HG03175 (cell line): Measurements from ENCODE around the gene RALGPS2.

Source experiments
- ATAC-seq: cut with Tn5 transposase; IDR thresholded peaks from one replicate; pipeline ENCODE4 v1.9.1; 2021; ENCODE audit warnings: mild to moderate bottlenecking, moderate library complexity; ENCODE audit not compliant: unreplicated experiment

The RALGPS2 gene

DNA sequence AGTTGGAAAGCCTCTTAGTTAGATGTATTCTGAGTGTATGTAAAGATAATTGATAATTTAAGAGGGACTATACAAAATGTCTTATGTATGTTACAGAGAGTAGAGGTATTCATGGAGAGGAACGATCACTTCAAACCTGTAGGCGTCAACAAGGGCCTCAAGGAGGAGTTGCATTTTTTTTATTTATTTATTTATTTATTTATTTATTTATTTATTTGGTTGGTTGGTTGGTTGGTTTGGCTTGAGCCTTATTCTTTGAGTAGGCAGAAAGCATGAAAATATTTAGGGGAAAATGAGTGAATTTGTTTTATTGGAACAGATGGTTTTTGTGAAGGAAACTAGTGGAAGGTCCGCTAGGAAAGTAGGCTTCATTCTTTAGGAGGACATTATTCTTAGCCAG, 137.4 kb downstream of the RALGPS2 start:
- no peak for ATAC-seq

DNA sequence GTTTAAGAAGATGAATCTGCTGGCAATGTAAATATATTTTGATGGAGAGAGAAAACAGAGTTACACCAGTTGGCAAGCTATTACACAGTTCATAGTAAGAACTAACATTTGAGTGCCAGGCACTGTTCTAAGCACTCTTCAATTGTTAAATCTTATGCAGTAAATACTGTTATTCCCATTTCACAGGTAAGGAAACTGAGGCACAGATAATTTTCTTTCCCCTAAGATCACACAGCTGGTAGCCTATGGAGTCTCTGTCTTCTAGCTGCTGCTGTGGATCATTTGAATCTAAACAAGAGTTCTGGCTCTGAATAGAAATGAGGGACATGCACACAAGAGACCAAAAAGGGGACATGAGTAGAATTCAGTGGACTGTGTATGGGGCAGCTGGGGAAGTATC, 137.8 kb downstream of the RALGPS2 start:
- no peak for ATAC-seq

DNA sequence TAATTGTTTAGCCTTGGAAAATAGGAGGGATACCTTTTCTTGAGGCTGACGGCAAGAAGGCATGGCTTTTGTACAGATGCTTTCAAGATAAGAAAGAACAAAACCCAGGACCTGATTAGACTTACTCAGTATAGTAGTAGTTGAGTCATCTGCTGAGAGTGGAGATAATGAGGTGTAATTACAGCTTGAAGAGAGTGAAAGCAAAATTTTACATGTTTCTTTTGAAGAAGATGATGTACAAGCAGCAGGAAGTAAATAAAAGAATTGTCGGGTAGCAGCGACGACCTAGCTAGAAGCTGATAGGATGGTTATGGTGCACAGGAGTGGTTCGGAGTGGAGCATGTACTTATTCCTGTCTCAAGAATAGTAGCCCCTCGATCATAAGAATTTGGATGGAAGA, 139.3 kb downstream of the RALGPS2 start:
- no peak for ATAC-seq

DNA sequence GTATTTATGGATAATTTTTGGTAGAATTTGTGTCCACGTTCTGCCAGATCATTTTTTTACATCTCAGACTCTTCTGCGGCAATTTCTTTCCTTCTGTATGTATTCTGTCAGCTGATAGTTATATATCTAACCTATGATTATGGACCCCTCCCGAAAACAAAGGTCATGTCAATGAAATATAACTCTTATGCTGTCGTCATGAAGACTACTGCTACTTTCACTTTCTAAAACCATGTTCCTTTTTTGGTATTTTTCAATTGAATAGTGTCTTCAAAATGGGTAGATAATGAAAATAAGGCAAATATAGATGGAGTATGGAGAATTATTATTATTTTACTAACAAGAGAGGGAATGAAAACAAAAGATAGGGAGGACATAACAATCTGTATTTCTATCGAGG, 142.6 kb downstream of the RALGPS2 start:
- ATAC-seq = no peak

DNA sequence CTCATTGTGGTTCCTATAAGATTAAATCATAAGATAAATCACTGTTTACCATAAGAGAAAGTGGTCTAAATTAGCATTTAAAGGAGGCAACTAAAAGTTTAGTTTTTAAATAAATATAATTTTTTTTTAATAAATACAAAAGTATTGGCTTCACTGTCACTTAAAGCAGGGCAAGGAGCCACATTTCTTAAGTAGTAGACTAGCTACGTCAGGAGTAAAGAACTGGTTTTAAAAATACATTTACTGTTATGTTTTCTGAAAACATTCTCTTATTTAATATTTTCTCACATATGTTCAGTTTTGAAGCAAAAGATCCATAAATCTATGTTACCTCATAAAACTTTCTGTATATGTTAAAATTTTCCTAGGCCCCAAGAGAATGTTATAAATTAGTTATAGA, 143.7 kb downstream of the RALGPS2 start:
- ATAC-seq = no peak

DNA sequence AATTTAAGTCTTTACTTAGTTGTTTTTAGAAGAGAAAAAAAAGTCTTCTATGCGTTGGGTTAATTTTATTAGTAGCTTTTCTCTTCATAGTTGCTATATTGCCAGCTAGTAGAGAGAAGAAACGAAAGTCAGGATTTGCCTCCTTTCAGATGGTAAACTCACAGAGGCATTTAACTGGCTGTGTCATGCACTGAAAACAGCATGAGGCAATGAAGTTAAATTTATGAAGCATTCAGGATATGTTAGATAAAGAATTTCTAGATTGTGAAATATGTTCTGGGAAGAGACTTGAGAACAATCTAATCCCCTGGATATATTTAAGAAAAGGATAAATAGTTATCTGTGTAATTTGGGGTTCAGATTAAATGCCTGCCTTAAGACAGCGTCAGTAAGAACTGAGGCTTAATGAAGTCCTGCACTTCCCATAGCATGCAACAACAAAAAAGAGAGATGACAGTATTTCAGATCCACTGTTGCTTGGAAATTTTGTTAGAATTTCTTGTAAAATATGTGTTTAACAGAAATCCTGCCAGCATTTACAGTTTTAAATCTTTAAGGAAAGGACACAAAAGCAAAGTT, 144.2 kb downstream of the RALGPS2 start:
- ATAC-seq = no peak

DNA sequence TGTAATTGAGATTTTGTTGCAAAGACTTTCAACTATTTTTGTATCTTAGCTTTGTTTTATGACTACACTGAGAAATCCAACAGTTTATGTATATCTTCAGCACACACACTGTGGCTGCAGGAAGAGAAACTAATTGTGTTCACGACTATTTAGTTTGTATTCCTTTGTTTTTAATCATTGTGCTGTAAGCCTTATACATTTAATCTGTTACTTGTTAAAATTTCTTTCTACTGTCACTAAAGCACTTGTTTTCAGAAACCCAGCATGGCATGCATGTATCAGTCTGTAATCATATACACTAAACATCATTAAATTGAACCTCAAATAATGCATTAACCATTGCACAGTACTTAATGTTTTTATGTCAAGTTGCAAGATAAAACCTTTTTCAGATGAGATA, 145.2 kb downstream of the RALGPS2 start:
- no peak for ATAC-seq

DNA sequence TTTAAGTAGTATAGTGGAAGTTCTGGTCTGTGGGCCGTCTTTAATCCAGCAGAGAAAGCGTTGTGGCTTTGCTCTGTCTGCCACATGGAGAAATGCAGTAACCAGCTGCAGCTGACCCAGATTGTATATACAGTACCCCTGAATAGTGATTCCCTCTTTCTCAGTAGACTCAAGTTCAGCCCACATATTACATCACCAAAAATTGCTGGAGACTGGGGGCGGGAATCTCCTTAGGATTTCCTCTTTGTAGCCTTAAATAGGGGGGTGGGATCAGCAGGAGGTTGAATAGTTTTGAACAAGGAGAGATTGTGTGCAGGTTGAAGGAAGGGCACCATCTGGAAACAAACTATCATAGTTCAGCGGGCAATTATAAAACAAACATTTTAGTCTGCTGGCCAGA, 145.9 kb downstream of the RALGPS2 start, which contains the start of gene ANGPTL1:
Gene ANGPTL1 (minus strand): TSS at position 134 of the 400 bp plus-strand sequence. CDS start 5,301 bp downstream, outside the sequence.
- no peak for ATAC-seq

DNA sequence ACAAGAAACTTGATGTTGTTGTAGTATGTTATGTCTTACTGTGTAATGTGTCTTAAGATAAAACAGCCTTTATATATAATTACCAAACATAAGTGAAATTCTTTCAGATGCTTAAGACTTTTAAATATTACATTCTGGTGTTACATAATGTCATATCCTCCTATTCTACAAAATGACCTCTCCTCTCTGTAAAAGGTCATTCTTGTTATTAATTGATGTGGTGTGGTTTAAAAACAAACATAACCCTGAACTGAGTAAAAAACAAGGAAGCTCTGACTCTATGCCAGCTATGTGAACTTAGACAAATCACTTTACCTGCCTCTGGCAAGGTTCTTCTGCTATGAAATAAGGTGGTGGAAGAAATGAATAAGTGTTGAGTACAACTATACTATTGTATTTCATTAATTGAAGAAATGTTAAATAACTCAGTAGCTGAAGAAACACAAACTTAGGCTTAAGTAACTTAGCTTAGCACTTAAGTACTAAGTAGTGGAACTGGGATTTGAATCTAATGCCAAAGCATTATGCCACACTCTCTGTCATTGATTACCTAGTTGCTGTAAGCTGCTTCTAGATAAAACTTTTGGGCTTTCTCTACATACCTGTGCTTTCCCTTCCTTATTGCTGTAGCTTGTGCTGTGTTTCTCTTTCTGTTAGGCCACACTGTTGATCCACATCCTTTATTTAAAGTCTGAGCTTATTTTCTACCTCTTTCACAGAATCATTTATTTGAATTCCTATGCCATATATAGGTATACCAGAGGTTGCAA, 146.7 kb downstream of the RALGPS2 start:
- ATAC-seq = no peak

DNA sequence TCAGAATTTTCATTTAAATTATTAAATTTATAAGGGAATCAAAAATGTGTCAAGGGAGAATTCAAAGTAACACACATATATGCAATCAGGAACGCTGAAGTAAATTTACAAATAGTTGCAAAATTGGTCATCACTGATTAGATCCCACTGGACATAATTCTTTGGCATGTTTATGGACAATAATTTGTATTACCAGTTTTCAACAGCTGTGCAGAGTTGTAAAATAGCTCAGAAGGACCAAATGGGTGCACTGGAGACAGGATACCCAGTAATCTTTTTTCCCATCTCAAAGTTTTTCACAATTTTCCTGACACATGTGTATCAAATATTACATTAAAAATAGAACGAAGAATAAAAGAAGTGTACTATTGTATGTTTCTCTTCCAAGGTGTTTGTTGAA, 149.9 kb downstream of the RALGPS2 start:
- no peak for ATAC-seq

DNA sequence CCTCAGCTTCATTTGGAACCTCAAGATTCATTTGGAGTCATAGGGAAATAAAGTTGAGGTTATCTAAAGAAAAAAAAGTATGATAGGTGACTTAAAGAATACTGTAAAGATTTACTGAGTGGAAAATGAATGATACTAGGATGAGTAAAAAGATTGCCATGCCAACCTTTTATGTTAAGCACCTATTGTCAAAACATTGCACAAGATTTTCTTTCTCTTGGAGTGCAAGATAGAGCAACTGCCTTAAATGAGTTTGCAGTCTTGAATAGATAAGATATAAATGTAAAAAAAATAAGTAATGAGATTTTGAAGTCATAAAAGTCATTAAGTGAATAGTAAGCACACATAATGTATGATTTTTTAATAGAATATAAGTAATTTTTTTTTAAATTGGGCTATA, 150.9 kb downstream of the RALGPS2 start:
- ATAC-seq = no peak

DNA sequence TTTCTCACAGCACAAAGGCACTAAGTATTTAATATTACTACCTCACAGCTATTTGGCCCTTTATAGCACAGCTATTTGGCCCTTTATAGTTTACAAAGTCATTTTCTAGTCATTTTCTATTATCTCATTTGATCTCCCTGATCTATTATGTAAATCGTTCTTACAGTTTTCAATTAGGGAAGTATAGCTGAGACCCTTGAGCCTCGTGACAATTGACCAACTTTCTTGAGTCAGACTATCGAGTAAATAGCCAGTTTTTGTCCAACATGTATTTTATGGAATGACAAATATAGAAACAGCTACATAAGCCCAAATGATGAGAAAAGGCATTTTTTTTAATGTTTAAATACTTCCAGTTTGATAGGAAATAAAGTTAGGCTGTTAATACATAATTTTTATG, 152.9 kb downstream of the RALGPS2 start:
- ATAC-seq = no peak

DNA sequence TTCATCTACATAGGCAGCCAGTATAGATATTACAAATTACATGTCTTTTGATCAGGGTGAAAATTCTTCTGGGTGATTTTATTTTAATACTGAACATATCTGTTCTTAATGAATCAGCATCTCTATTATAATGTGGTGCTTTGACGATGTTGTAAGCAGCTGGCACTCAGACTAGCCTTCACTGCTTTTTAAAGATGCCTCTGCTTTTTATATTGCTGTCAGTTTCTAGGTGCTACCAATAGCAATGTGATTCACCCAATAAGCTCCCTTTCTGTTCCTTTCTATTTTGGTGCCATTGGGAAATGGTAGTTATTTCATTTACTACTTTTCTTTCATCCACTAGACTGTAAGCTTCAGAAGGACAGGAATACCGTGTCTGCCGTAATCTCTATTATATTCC, 156.9 kb downstream of the RALGPS2 start:
- no peak for ATAC-seq

DNA sequence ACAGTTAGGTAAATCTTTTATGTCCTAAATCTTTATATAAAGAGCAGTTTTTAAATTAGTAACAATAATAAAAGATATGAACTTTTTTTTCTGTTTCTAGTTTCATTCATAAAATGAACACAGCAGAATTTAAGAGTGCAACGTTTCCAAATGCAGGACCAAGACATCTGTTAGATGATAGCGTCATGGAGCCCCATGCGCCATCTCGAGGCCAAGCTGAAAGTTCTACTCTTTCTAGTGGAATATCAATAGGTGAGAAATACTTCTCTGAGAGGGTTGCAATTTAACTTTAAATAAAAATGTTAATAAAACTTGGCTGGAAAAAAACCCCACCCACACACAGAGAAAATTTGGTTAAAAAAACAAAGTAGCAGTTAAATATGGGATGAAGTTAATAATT, 160.8 kb downstream of the RALGPS2 start:
- ATAC-seq = no peak

DNA sequence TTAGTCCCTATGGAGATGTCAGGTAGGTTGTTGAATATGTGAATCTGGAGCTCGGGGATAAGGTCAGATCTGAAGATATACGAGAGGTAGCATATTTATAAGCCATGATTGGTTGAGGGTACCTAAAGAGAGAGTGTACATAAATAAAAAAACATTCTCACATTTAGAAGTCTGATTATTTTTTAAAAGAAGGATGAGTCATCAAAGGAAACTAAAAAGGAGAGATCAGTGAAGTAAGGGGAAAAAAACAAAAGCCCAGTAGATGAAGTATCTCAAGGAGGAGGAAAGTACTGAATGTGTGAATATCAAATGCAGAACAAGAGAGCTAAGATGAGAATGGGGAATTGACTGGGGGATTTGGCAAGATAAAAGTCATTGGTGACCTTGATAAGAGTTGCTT, 161.5 kb downstream of the RALGPS2 start:
- no peak for ATAC-seq

DNA sequence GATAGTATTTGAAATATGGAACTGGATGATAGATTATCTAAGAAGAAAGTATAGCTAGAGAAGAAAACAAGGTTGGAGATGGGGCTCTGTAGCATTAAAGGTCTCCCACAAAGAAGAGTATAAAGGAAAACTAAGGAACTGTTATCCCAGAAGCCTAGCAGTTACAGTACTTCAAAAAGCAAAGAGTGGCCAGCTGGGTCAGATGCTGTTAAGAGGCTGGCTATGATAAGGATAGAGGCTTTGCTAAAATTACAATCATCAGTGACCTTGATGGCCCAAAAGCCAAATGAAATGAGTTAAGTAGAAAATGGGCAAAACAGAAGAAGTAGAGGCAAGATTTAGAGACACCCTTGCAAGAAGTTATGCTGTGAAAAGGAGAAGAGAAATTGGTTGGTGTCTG, 170.9 kb downstream of the RALGPS2 start:
- no peak for ATAC-seq

DNA sequence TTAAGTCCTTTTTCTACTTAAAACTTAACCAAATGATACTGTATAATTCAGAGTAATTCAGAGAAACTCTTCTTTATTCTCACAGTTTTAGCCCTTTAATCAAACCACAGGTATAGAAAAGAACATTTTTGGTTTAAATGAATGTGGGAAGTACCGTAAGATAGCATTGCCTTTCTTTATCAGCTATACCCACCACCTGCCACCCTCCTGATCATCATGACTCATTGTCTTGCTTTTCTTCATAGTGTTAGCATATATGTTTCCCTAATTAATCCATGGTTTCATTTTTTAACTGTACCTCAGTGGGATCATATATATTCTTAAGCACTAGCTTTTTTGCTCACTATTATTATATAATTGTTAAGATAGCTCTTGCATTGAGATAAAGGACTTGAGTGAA, 173.4 kb downstream of the RALGPS2 start:
- no peak for ATAC-seq

DNA sequence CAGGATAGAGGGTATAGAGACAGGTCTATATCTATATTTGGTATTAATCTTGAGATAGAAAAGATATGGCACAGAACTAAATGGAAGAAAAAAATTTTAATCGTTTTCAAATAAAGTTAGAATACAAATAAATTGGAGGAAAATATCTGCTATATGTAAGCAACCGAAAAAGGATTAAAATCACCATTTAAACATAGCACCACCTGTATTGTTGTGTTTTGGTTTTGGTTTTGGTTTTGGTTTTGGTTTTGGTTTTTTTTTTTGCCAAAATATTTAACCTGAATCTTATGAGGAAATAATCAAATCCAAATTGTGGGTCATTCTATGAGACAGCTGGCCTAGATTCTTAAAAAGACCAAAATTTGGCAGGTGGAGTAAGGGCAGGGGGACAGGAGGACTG, 174.4 kb downstream of the RALGPS2 start:
- no peak for ATAC-seq

DNA sequence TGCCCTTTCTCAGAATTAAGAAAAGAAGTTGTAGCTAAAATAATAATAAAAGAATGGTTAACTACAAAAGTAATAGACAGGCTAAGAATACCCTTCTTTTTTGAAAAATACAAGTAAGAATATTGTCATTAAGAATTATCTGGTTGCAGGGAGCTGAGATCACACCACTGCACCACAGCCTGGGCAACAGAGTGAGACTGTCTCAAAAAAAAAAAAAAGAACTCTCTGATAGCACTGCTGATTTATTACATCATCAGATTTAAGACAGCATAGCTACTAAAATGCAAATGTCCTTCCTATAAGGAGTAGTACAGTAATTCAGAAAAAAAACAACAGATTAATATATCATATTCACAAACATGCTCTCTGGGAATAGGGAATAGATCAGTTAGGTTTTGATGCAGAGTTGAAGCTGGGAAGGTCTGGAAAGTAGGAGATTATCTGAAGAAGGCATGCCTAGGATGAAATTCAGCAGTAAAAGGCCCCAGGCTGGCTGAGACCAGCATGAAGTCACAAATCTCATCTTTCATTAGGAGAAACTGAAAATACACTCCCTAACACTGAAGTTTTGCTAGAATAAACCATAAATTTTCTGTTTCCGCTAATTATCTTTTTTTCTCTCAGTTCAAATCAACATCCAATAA, 176.6 kb downstream of the RALGPS2 start:
- no peak for ATAC-seq

DNA sequence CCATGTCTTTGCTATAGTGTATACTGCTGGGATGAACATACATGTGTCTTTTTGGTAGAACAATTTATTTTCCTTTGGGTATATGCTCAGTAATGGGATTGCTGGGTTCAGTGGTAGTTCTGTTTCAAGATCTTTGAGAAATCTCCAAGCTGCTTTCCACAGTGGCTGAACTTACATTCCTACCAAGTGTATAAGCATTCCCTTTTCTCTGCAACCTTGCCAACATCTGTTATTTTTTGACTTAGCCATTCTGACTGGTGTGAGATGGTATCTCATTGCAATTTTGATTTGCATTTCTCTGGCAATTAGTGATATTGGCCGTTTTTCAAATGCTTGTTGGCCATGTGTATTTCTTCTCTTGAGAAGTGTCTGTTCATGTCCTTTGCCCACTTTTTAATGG, 183.3 kb downstream of the RALGPS2 start:
- ATAC-seq = no peak

DNA sequence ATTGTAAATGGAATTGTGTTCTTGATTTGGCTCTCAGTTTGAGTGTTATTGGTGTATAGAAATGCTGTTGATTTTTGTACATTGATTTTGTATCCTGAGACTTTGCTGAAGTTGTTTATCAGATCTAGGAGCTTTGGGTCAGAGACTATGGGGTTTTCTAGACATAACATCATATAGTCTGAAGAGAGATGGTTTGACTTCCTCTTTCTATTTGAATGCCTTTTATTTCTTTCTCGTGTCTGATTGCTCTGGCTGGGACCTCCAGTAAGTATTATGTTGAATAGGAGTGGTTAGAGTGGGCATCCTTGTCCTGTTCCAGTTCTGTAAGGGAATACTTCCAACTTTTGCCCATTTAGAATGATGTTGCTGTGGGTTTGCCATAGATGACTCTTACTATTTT, 185.0 kb downstream of the RALGPS2 start:
- ATAC-seq = no peak

DNA sequence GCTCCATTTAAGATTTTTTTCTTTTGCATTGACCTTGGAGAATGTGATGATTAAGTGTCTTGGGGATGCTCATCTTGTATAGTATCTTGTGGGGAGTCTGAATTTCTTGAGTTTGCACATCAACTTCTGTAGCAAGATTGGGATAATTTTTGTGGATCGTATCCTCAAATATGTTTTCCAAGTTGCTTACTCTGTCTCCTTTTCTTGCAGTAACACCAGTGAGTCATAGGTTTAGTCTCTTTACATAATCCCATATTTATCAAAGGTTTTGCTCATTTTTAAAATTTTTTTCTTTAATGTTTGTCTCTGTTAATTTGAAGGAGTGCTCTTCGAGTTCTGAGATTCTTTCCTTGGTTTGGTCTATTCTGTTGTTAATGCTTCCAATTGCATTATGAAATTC, 187.6 kb downstream of the RALGPS2 start:
- ATAC-seq = no peak
